Thyroid gland (tissue), 4 donors: Measurements from ENCODE around the gene CD180.

Source experiments
- CTCF ChIP-seq, 6 experiments: fragments of 200-600 bp in 3 of 6; fragments of 450-650 bp in 3 of 6; sonication (generic) in 3 of 6; IDR thresholded peaks; one replicate each; pipeline ENCODE4 v1.5.1; 2016 to 2019; ENCODE audit warnings: antibody characterized with exemption in 6 of 6, mild to moderate bottlenecking in 2 of 6, inconsistent platforms in 1 of 6, moderate library complexity in 1 of 6
- POLR2A ChIP-seq, 2 donors: fragments of 450-650 bp; IDR thresholded peaks; one replicate each; pipeline ENCODE4 v1.6.1; 2017; ENCODE audit warnings: antibody characterized with exemption in 2 of 2, mild to moderate bottlenecking in 2 of 2, moderate library complexity in 1 of 2

DNA sequence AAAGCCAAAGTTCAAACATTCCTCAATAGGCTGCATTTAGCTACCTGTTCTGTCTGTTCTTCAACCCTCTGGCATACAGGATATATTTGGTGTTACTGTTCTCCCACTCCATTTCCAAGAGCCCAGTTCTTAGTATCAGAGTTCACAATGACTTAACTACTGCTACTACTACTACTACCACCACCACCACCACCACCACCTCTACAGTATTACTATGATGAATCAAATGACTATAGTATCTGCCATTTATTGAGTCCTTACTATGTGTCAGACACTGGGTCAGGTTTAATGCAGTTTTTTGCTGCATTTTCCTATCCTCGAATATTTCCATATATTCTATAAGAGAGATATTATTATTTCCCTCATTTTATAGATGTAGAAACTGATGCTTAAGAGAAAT is 937 bp upstream of the CD180 start:
- TF ChIP-seq CTCF (IDR thresholded peaks at IDR 0.05) (no peak), POLR2A (IDR thresholded peaks at IDR 0.05) (no peak)
